ENCODE measurements around the gene SHC3. TPM values are rescaled to one million over a fixed set of nuclear protein-coding genes. Genes with fewer than 3 reads are reported as not detected.

SHC3 gene
- total RNA-seq, 1 experiment from 2014 or later = 0.24 TPM

DNA sequence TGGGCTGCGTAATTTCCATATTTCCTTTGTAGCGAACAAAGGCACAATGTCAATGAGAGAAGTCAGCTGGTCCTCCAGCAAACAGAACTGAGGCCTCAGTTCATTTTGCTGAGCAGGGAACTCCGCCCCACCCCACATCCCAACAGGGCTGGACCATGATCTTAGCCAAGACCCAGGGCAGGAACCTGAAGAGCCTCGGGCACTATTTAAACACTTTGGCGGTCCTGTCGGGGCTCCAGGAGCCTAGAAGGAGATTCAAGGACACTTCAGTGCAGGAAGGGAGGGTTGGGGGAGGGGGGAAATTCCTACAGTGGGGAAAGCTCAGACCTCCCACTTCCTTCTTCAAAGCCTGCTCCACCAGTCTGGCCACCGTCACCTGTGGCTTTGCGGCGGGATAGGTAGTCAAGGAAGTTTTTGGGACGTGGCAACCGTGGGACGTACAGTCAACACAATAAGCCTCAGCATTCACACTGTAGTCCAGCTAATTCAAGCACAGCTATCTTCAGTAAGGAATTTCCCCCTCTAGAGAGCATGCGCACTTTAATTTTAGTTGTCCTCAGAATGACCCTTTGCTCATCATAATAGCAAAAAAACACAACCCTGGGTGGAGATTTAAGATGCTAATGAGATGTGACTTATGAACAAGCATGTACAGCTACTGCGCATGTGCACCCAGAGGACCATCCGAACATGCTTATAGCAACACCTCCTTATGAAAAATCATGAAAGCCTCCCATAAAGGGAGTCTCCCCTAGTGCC lies 156.4 kb downstream of the SHC3 start:
- no peak for DNase-seq (ENCODE audit: low spot score)

DNA sequence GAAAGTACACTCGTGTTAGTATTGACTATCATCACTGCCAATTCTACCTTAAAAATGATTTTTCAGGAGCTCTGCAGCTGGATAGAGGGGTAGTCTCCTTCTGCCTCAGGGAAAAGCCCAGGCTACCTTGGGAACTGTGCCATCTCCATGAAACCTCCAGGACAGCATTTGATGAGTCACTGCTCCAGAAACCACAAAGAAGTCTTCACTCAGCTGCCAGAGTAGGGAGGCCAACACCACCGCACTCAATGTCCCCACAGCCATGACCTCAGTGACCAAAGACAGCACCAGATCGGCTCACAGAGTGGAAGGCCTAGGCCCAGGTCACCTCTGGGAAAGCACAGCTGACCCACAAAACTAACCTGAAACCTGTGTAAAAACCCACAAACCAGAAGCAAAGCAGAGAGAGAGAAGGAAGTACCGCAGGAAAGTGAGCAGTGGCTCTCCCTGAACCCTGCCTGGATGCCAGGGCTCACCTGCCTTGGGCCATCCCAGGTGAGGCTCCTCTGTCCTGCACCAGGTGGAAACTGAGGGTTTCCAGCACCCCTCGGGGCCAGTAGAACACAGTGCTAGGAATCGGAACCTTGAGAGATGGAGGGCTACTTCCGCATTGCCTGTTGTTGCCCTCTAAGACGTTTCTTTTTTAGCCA lies 157.3 kb downstream of the SHC3 start:
- DNase-seq (ENCODE audit: low spot score) = peak; percentile 95

DNA sequence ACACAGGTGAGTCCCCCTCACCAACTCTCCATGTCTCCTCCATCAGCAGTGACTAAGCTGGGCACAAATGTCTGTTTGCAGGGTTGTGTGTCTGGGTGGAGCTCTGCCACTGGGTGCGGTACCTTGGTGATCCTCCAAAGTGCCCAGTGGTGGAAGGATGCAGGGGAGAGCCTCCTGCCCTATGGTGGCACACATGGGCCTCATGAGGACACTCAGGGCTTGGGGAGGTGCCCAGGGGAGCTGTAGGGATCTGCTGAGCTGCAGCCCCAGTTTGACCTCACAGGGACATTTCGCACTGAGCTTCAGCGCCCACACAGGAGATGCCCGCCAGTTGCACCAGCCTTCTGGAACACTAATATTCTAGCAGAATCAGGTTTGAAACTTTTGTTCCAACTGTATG lies 157.9 kb downstream of the SHC3 start:
- peak; percentile 16 for DNase-seq (ENCODE audit: low spot score)

- DNase-seq (ENCODE audit: low spot score) = no peak
These were observed 163.3 kb downstream of the SHC3 start for GRCh38 chr9:89015336-89015735.

DNA sequence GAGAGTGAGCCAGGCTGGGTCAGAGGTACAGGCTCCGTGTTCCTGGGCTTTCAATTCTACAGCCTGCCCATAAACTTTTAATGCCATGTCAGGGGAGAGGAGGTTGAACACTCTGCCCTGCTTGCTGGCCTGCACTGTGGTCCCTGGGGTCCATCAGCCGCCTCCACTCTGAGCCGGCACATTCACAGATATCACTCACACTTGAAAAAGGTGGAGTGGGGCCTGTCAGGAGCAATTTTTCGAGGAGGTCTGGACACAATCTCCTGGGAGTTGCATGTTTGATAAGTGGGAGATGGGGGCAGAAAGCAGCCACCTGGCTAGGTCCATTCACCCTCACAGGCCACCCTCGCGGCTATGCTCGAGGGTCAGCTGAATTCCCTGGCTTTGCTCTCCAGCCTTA lies 164.5 kb downstream of the SHC3 start:
- DNase-seq (ENCODE audit: low spot score) = no peak

GRCh38 chr9:89013660-89014059 lies 165.0 kb downstream of the SHC3 start:
- no peak for DNase-seq (ENCODE audit: low spot score)

GRCh38 chr9:89012294-89013042 lies 166.2 kb downstream of the SHC3 start:
- DNase-seq (ENCODE audit: low spot score) = no peak

DNA sequence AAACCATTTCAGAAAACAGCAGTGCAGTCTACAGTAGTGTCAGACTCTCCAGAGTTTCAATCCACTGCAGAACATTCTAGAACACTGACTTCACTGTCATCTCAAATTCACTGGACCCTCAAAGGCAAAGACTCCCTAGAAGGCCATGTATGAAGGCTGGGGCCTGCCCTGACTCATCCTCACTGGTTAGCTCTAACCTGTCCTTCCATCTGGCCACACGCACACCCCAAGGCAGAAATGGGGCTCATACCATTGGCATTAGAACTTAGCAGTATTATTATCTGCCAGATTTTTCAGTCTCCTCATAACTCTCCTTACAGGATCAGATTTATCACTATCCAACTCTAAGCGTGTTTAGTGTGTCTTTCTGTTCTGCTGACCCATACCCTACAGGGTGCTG lies 166.9 kb downstream of the SHC3 start:
- DNase-seq (ENCODE audit: low spot score) = no peak

- DNase-seq (ENCODE audit: low spot score) = no peak
These were observed 168.0 kb downstream of the SHC3 start for GRCh38 chr9:89010526-89011111.

DNA sequence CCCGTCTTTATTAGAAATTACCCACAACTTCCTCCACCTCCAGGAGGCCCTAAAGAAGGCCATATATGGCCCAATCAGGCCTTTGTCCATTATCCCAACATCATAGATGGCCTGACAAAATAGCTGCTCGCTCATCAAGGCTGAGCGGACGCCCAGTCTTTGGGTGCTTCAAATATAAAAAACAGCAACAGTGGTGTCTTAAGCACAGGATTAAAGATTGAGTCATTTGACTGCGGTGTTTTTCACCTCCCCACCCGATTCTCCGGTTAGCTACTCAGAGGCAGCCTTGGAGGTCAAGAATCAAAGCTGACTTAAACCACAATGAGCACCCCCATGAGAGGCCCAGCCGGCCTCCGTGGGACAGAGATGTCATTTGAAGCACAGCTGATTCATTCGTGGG lies 168.6 kb downstream of the SHC3 start:
- no peak for DNase-seq (ENCODE audit: low spot score)

- no peak for DNase-seq (ENCODE audit: low spot score)
These were observed 169.1 kb downstream of the SHC3 start for GRCh38 chr9:89009546-89009840.

DNA sequence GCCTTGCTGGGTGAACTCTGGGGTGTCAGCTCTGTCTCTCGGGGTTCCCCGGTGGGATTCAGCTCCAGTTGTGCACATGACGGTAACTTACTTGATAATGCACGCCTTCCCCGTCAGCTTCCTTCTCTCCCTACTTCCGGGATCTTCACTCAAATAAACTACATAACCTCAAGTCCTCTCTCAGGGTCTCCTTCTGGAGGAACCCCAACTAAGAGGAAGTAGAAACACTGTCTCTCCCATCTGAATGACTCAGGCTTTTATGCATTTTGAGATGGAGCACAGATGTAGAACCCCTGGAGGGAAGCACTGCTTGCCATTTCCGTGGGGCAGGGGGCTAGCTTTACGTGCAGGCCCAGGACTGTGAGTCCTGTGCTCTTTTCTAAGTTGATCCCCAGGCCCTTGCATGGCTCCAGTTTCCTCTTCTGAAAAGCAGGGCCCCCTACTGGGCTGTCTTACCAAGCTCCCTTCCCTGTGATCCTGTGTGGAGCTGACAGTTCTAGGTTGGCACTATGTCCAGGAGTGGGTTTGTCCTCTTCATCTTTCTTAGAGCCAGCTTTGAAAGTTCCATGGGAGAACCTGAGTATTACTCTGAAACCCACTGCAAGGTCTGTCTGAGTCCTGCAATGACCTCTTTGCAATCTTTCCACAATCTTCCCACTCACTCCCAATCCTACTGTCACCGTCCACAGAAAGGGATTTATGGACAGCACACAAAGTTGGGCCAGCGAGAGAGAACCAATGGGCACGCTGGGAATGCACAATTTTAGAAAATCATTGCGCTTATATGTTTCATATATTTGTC lies 169.7 kb downstream of the SHC3 start:
- no peak for DNase-seq (ENCODE audit: low spot score)

- DNase-seq (ENCODE audit: low spot score) = no peak
These were observed 170.4 kb downstream of the SHC3 start for GRCh38 chr9:89008055-89008743.

GRCh38 chr9:89006996-89007967 lies 171.3 kb downstream of the SHC3 start:
- DNase-seq (ENCODE audit: low spot score) = no peak

GRCh38 chr9:89006267-89006666 lies 172.4 kb downstream of the SHC3 start:
- no peak for DNase-seq (ENCODE audit: low spot score)

DNA sequence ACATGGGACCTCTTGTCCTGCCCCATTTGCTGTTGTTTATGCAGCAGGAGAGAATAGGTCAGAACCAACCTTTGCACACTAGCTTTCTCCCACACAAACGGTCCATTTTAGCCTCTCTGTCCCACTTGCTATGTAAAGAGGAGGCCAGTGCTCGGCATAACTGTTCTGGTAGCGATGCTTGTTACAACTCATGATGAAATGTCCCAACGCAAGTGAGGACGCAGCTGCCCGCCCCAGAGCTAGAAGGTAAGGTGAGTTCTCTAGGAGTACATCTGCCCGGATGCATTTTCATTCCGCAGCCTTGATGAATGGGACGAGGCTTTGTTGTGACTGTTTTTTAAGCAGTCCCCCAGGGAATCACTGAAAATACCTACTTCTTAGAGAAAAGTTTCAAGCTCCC lies 173.3 kb downstream of the SHC3 start:
- no peak for DNase-seq (ENCODE audit: low spot score)

DNA sequence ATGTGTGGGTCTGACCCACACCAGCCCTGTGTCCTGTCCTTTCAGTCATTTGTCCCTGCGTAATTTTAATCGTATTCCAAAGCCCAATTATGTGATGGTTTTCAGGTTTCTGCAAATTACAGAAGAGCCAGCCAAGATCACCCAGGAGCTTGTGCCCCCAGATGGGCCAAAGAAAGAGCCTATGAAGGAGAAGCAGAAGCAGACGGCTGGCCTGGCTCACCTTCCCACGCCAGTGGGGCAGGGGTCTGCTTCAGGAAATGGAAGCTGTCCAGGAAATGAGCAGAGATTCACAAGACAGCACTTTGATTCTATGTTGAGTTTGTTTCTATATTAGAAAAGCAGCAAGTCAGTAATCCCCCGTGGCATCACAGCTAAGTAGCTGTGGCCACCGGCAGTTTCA lies 175.6 kb downstream of the SHC3 start:
- no peak for DNase-seq (ENCODE audit: low spot score)

- DNase-seq (ENCODE audit: low spot score) = no peak
These were observed 176.6 kb downstream of the SHC3 start for GRCh38 chr9:89001917-89002540.

Data from A172 (cell line).